ENCODE measurements around the gene PTPRC.
"Not testable (repeated sequence)": the region's sequence is repeated elsewhere in the genome, so short reads cannot be mapped to it uniquely, and the experiment has no call there.

PTPRC gene

GRCh38 chr1:198600906-198601305 lies 37.9 kb upstream of the PTPRC start:
- ChIA-PET CTCF (interaction anchor here (2.0 kb wide), 1 partner anchor 10 kb away, joined by 7 read pairs; no protein-coding TSS in a partner anchor), POLR2A (no interaction called here)
- TF ChIP-seq, protein P1, sequence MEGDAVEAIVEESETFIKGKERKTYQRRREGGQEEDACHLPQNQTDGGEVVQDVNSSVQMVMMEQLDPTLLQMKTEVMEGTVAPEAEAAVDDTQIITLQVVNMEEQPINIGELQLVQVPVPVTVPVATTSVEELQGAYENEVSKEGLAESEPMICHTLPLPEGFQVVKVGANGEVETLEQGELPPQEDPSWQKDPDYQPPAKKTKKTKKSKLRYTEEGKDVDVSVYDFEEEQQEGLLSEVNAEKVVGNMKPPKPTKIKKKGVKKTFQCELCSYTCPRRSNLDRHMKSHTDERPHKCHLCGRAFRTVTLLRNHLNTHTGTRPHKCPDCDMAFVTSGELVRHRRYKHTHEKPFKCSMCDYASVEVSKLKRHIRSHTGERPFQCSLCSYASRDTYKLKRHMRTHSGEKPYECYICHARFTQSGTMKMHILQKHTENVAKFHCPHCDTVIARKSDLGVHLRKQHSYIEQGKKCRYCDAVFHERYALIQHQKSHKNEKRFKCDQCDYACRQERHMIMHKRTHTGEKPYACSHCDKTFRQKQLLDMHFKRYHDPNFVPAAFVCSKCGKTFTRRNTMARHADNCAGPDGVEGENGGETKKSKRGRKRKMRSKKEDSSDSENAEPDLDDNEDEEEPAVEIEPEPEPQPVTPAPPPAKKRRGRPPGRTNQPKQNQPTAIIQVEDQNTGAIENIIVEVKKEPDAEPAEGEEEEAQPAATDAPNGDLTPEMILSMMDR (IDR thresholded peaks at IDR 0.05; ENCODE audit: control extremely low read depth, extremely low read depth, low read depth, missing control alignments), result no peak
- DNase-seq (ENCODE audit: extremely low spot score), result no peak

DNA sequence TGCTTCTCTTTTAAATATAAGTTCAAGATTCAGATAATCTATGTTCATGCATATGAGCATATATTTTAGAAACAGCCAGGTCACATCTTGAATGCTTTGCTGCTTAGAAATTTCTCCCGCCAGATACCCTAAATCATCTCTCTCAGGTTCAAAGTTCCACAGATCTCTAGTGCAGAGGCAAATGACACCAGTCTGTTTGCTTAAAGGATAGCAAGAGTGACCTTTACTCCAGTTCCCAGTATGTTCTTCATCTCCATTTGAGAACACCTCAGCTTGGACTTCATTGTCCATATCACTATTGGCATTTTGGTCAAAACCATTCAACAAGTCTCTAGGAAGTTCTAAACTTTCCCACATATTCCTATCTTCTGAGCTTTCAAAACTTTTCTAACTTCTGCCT lies 37.5 kb upstream of the PTPRC start:
- POLR2A ChIA-PET; DNase-seq (ENCODE audit: extremely low spot score): not testable (repeated sequence)
- CTCF ChIA-PET, result interaction anchor here (2.0 kb wide), 1 partner anchor 9 kb away, joined by 7 read pairs; no protein-coding TSS in a partner anchor

GRCh38 chr1:198601936-198602889 lies 36.6 kb upstream of the PTPRC start:
- TF ChIP-seq, protein P1 (IDR thresholded peaks at IDR 0.05; ENCODE audit: control extremely low read depth, extremely low read depth, low read depth, missing control alignments), result no peak
- CTCF ChIA-PET, result interaction anchor here (1.6 to 1.9 kb wide), 2 partner anchors 17 to 19 kb away, joined by 5 read pairs; no protein-coding TSS in a partner anchor
- no peak for DNase-seq (ENCODE audit: extremely low spot score)
- POLR2A ChIA-PET, result no interaction called here

DNA sequence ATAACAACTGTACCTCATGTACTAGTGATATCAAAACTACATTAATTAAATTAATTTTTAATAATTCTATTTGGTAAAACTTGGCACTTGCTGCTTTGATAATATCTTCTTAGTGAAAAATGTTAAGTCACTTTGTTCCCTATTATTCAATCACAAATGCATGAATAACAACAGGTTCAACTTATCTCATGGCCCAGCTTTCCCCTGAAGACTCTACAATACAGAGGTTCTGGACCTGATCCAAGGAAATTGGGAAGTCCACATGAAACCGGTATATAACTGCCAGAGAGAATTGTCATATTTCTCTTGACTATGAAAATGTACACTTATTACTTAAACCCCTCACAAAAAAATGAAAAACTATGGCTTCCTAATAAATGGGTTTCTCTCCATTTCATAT lies 33.9 kb upstream of the PTPRC start:
- TF ChIP-seq, protein P1 (IDR thresholded peaks at IDR 0.05; ENCODE audit: control extremely low read depth, extremely low read depth, low read depth, missing control alignments), result no peak
- ChIA-PET POLR2A (no interaction called here), CTCF (interaction anchor here (1.7 to 6.9 kb wide), 2 partner anchors 7 to 16 kb away, joined by 3 to 50 read pairs; no protein-coding TSS in a partner anchor)
- no peak for DNase-seq (ENCODE audit: extremely low spot score)

- TF ChIP-seq, protein P1 (IDR thresholded peaks at IDR 0.05; ENCODE audit: control extremely low read depth, extremely low read depth, low read depth, missing control alignments), result no peak
- CTCF ChIA-PET, result interaction anchor here (1.3 to 6.9 kb wide), 4 partner anchors 8 to 20 kb away, joined by 3 to 50 read pairs (median 3); no protein-coding TSS in a partner anchor
- POLR2A ChIA-PET, result interaction anchor here (0.6 kb wide), 1 partner anchor 14 kb away, joined by 4 read pairs; no protein-coding TSS in a partner anchor
- DNase-seq (ENCODE audit: extremely low spot score), result no peak
Observed at GRCh38 chr1:198605406-198605805, 33.4 kb upstream of the PTPRC start.

DNA sequence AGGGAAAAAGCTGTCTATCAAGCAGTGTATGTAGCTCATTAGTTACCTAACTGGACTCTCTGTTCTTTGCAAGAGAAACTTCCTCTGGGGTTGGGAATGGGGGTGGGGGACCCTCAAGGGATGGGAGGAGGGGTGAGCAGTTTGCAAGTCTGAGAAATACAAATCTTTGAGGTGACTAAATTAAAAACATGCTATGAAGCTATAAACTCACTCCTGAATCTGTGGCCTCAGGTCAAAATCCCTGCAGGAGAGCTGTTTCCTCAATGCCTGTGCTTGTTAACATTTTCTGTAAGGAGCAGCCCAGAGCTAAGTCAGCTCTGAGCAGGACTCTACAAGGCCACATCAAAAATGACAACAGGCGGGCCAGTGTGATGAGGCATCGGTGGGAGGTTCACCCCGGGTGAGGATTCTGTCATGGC lies 32.8 kb upstream of the PTPRC start:
- POLR2A ChIA-PET, result interaction anchor here (0.6 kb wide), 1 partner anchor 14 kb away, joined by 4 read pairs; no protein-coding TSS in a partner anchor
- TF ChIP-seq, protein P1 (IDR thresholded peaks at IDR 0.05; ENCODE audit: control extremely low read depth, extremely low read depth, low read depth, missing control alignments), result no peak
- no peak for DNase-seq (ENCODE audit: extremely low spot score)
- CTCF ChIA-PET, result interaction anchor here (1.1 to 6.9 kb wide), 5 partner anchors 8 to 30 kb away, joined by 3 to 50 read pairs (median 3); no protein-coding TSS in a partner anchor
